Suppressor macrophage treated with lipopolysaccharide for 1 hour (primary cell): ENCODE measurements around the gene PNKD.

ENCODE experiments used
- DNase-seq, 3 donors: peaks; one replicate each; pipeline ENCODE4 v3.0.0-alpha.2; 2020 to 2022

PNKD gene

DNA sequence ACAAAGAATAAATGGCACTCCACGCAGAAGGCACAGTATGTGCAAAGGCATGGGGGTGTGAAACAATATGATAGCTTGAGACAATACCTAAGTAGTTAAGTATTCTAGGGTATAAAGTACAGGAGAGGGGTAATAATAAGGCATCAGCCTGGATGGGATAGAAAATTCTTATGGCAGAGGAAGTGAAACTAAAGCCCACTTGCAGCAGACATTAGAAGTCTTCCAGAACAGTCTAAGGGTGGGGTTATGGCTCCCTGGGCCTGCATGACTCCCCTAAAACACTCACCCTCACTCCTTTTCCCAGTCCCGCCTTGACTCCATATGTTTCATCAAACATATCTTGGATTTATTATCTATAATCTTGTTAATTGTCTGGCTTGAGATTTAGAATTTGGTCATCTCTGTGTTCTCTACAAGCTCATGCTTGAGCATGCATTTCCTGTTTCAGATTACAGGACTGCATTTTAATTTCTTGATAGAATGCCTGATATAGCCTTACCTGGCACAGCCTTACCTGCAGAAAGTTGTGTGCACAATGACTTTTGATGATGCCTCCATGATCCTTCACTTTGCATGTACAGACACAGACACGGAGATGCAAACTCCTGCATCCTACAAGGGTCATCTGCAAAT lies 50.5 kb downstream of the PNKD start:
- DNase-seq = peak in 2 of 3 donors; percentile 27 to 38

DNA sequence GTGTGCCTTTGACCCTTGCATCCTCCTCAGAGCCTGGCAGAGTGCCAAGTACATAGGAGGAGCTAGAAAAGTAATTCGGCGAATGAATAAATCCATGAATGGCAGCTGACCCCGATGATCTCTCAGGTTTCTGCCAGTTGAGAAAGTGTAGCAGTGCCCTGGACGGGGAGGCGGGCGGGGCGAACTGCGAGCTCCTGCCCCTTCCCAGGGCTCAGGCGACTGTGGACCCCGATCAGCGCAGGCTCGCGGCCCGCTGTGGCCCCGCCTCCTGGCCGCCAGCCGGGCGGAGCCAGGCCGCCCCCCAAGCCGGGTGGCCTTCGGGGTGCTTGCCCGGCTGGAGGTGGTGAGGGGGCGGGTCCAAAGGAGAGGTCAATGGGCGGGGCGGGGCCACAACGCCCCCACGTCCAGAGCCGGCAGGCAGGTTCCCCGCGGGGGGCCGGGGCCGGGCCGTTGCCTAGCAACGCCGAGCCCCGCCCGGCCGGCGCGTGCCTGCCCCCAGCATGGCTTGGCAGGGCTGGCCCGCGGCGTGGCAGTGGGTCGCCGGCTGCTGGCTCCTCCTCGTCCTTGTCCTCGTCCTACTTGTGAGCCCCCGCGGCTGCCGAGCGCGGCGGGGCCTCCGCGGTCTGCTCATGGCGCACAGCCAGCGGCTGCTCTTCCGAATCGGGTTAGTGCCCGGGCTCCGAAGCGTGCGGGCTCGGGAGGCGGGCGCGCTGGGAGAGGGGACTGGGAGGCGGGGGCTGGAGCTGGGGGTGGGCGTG lies 52.6 kb downstream of the PNKD start:
- DNase-seq = peak; percentile 77 to 93 (median 85)

DNA sequence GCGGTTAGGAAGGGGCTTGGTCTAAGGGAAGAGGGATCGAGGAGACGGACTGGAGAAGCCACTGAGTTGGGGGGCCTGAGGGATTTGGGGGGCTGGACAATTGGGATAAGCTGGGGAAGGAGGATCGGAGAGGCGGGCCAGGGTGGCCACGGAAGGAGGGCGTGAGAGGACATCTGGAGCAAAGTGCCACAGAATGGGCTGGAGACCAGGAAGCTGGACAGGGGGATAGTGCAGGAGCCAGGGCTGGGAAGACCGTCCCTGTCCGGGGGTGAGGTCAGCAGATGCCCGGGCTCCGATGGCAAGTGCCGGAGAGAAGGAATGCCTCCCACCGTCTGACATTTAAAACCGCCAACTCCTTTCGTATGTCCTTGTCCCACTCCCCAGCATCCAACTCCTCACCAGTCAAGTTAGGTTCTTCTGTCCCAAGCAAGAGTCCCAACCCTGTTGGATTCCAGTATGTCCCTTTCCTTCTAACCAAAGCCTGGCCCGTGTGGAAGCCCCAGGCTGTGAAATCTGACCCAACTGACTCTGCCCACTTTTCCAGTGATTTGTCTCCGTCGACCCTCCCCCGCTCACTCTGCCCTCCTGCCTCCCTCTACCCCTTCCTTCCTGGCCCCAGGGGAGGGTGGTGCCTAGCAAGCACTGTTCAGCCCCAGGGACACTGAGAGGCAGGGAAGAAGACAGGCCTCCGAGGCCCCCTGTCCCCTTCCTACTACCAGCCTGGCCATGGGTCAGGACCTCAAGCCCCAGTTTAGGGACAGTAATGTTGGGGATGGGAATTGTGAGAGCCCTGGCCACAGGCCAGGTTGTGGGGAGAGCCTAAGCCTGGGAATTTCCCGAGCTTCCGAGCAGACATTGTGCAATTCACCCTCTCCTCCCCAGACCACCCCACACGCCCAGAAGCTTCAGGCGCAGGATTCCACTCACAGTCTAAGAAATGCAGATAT lies 53.5 kb downstream of the PNKD start:
- DNase-seq = peak; percentile 73 to 86 (median 83)

DNA sequence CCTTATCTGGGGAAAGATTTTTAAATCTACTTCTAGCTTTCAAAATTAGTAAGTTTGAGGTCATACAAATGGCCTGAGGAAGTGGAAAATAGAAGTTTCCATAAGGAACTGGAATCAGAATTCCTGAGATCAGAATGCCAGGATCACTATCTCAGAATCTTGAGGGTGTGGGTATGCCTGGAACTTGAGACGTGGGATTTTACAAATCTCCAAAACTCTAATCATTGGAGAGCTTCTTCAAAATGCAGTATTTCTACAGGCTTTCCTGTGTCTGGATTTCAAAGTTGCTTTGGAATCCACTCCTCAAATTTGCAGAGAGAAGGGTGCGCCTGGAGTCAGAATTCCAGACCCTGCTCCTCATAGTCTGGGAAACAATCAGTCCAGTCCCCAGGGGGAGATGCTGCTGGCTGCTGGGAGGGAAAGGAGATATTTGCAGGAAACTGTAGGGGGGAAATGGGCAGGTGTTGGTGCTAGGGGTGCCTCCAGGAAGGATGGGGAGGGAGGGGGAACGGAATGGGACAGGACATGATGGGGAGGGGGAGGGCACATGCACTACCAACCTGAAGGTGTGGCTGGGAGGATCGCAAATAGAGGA lies 55.3 kb downstream of the PNKD start:
- DNase-seq = no peak

DNA sequence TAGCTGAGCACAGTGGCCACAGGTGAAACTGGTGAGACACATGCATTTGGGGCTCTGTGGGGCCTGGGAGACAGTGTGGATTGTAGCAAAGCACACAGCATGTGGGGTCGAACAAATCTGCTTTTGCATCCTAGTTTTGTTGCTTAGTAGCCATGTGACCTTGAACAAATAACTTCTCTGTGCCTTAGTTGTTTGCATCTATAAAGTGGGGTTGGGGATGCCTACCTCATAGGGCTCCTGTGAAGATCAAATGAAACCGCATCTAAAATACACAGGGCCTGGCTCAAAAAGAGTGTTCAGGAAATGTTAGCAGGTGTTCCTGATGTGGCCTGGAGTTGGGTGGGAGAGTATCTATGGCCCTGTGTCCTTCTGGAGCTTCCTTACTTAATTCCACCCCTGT lies 56.0 kb downstream of the PNKD start:
- DNase-seq = no peak

DNA sequence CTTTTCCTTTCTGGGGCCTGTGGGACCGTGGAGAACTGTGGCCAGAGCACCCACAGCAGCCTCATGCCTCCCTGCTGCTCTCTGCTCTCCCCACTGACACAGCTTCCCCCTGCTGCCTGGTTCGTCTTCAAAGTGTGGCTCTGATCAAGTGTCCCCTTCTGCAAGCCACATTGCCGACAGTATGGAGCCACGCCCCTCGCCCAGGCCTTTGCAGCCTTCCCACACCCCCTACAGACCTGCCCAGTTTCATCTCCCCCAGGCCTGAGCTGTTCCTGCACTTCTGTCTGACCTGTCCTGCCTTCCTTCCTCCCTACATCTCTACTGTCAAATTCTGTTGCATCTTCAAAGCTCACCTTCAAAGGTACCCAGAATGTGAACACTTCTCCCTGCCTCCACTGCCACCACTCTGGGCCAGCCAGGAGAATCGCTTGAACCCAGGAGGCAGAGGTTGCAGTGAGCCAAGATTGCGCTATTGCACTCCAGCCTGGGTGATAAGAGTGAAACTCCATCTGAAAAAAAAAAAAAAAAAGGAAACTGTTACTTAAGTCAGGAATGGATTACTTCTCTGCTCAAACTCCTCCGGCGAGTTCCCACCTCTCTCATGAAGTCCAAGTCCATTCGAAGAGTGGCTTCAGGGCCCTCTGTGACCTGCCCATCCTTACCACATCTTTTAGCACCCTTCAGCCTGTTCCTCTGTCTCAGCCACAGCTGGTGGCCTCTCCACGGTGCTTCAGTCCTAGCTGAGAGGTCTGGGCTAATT lies 57.3 kb downstream of the PNKD start:
- peak in 2 of 3 donors; percentile 39 for DNase-seq

DNA sequence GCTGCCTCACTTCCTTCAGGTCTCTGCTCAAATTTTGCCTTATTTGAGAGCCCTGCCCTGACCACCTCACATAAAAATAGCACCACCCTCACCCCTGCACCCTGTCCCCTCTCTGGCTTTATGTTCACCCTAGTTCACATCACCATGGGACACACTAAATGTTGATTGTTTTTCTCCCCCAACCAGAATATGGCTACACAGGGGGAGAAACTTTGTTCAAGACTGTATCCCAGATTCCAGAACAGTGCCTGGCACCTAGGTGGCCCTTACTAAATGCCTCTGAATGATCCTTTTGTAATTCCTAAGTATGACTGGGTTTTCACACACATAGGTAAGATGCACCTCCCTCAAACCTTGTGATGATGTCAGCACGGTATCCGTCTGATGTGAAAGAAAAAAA lies 58.0 kb downstream of the PNKD start:
- no peak for DNase-seq

DNA sequence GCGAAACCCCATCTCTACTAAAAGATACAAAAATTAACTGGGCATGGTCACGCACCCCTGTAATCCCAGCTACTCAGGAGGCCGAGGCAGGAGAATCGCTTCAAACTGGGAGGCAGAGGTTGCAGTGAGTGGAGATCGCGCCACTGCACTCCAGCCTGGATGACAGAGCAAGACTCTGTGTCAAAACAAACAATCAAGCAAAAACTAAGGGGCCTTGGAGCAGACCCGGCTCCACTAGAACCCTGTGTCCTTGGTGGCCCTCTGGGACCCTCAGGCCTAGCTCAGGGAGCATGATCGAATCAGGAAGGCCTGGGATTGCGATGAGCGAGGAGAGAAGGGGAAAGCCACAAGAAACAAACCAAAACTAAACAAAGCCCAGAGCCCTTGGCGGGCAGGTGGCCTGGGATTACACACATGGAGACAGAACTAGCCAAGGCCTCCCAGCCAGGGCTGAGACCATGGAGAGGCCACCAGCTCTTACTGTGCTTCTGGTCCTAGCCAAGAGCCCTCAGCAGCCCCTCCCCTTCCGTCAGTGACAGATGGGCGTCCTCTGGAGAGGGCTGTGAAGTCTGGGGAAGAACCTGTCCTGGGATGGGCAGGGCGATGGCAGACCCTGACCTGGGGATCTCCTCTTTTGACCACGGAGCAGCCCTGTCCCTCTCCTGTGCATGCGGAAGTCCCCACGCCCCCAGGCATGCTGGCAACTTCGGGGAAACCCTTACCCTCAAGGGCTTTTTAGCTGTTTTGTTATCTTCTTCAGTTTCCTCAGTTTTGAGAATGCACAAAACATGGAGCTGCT lies 58.9 kb downstream of the PNKD start:
- DNase-seq = peak; percentile 80 to 90 (median 88)

DNA sequence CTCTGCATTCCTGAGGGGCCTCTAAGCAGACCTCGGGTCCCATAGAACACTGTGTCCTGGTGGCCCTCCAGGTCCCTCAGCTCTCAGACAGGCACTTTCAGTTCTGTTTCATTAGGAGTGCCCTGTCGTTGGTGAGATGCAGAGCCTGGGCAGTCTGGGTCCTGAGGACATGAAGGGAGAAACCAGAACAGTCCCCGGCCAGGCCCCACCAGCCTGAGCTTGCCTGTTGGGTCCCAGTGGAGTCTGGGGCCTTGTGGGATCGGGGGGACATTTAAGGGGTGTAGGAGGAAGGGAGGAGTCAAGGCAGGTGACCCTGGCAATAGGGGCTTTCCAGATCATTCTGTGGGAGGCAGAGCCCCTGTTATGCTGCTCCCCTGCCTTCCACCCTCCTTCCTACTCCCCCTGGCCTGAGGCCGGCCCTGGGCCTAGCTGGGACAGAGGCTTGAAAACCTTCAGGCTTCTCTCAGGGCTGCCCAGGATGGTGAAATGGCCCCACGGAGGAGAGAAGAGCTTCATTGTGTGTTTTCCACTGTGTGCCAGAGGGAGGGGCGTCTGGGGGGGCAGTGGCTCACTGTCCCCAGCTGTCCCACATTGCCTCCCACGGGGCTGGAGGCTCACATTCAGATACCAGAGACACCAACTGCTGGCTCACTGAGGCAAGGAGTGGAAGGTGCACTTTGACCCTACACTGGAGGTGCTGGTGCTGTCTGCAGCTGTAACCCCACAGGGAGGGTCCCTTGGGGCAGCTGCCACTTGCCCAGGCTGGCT lies 59.7 kb downstream of the PNKD start:
- peak; percentile 76 to 88 (median 85) for DNase-seq

DNA sequence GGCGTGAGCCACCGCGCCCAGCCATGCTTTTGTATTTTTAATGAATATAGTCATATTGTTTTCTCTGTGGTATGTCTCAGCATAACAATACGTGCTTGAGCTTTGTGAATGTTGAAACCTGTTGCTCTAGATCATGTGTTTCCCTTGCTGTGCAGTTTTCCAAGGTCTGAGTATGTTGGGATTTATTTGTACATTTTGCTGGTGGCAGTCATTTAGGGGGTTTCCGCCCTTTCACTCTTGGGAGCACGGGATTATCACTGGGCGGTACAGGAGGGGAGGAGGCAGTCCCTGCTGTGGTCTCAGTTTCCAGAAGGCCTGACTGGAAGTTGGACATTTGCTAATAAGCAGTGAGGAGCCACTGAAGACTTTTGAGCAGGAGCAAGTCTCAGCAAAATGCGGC lies 61.4 kb downstream of the PNKD start:
- peak; percentile 86 to 92 (median 90) for DNase-seq

DNA sequence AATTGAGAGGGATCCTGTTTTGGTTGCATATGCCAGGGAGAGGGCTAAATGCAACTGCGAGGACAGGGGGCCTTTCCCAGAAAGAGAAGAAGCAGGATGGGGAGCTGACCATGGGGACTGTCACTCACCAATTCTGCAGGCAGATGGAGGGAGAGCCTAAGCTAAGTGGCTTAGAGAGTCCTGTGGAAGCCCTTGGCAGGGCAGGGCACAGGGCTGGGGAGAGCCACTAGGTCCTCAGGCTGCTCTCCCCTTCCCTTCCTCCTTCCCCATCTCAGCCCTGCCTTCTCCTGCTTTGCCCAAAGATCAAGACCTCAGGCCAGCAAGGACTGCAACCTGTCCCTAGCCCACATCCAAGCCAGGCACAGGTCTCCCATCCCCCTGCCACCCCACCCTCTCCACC lies 62.0 kb downstream of the PNKD start:
- peak in 1 of 3 donors; percentile 31 for DNase-seq

DNA sequence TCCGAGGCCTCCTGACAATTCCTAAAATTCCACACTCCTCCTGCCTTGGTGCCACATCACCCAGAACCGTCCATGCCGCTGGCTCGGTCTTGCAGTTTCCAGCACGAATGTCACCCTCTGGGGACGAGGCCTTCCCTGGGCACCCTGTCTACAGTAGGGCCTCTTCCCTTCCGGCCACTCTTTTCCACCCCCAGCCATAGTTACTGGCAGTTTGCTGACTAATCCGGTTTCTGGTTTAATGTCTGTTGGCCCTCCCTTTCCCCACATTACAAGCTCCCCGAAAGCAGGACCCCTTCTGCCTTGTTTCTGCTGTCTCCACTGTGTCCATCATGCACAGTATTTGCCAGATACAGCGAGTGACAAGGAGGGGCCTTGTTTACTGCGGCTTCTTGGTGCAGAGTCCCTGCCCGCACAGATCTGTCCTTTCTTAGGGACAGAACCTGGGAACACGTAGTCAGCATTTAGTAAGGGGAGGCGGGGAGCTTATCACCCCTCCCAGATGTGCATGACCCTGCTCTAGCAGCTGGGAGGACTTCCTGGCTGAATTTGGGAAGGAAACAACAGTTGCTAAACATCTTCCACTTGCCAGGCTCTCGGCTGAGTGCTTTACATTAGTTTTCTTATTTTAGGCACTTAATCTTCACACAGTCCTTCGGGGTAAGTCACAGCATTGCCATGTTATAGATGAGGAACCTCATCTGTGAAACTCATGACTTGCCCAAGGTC lies 62.8 kb downstream of the PNKD start:
- peak; percentile 65 to 78 (median 74) for DNase-seq

DNA sequence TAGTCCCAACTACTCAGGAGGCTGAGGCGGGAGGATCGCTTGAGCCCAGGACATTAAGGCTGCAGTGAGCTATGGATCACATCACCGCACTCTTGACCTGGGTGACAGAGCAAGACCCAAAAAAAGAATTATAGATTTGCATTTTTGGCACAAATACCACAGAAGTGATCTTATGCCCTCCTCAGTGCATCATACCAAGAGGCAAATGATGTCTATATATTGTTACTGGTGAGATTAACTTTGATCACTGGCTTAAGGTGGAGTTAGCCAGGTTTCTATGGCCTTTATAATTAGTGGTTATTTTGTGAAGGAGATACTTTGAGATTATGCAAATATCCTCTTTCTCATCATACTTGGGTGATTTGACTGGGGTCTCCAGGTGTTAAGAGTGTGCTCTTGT lies 64.2 kb downstream of the PNKD start:
- no peak for DNase-seq

DNA sequence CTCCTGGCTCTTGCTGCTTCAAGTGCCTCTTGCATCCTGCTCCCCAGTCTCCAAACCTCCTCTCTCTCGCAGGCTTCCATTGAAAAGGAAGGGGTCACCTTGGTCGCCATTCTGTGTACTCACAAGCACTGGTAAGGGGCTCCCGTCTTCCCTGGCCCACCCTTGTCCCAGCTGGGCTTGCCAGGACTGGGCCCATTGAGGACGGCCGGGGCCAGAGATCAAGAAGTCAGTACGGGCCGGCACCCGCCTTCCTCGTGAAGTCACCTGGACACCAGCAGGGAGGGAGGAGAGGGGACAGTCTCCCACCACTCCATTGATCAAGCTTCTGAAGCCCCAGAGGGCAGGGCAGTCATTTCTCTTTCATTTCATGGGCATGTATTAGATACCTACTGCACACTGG lies 70.3 kb downstream of the PNKD start:
- no peak for DNase-seq

DNA sequence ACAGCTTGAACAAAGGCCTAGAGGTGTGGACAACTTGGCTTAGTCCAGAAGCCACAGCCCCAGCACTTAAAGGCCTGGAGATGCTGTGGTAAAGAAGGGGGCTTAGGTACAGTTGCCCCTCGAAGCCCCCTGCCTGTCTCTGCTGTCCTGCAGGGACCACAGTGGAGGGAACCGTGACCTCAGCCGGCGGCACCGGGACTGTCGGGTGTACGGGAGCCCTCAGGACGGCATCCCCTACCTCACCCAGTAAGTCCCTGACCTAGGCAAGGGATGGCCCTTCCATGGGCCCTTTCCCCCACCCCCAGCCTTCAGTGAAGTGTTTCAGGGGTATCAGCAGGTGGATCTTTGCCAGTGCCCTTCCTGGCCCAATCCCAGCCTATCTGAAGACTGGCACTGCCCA lies 71.1 kb downstream of the PNKD start:
- no peak for DNase-seq

DNA sequence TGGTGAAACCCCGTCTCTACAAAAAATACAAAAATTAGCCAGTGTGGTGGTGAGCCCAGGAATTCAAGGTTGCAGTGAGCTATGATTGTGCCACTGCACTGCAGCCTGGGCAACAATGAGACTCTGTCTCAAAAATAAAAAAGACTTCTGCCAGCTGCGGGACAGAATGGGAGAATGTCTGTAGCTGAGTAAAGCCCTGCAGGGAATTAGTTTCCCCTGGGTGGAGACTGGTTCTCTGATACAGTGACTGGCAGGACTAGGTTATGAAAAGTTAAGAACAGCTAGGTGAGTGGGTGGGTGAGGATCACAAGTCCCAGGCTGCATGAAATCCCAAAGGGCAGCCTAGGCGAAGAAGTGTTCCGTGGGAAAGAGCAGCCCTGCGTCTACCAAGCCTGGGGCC lies 72.5 kb downstream of the PNKD start:
- DNase-seq = no peak

DNA sequence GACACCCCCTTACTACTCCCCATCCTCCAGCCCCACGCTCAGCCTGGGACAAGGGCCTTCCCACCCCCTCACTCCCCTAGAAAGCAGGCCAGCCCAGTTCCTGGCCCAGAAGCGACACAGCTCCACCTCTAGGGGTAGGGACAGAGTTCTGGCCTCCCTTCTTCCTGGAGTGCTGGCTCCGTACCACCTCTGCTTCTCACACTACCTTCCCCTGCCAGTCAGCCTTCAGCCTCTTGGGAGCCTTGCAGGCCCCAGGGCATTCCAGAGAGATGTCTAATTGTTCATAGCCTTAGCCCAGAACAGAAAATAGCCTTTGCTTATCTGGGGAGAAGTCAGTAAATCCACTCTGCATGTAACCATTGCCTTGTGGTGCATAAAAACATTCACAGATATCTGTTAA lies 73.3 kb downstream of the PNKD start:
- no peak for DNase-seq

DNA sequence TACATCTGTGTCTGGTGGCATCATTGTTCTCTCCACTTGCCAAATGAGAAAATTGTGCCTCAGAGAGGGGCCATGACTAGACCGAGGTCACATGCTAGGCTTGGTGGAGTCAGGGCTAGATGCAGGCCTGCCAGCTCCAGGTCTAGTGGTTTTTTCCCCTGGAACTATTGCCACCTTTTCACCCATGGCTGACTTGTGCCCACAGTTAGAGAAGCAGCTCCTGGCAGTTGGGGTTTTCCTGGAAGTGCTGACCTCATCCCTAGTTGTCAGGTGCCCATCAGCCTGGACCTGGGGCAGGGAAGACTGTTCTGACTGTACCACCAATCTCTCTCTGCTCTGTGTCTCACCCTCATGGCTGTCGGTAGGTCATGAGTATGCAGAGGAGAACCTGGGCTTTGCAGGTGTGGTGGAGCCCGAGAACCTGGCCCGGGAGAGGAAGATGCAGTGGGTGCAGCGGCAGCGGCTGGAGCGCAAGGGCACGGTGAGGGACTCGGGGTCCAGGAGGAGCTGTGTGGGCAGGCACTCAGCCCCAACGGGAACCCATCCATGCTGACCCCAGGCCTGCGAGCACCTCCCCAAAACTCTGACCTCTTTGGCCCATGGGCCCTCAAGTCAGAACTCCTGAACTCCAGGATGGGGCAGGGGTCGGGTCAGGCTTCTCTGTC lies 73.9 kb downstream of the PNKD start:
- DNase-seq = peak in 1 of 3 donors; percentile 34

DNA sequence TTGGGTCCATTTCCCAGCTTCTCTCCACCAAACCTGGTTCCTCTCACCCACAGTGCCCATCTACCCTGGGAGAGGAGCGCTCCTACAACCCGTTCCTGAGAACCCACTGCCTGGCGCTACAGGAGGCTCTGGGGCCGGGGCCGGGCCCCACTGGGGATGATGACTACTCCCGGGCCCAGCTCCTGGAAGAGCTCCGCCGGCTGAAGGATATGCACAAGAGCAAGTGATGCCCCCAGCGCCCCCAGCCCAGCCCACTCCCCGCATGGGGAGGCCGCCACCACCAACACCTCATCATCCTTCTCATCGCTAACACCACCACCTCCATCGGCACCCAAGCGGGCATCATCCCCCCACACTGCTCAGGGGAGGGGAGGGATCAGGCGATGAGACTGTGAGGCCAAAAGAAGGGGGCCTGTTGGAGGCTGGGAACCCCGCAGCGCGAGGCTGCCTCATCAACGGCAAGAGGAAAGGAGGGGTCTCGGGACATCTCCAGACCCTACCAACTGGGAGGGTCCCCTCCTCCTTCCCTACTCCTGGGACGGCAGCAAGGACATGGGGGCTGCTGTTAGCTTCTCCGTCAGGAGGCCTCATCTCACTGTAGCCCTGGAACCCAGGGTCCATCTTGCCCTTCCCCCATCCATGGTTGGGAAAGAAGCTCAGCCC lies 74.6 kb downstream of the PNKD start:
- DNase-seq = no peak
